ENCODE data around the gene OR13C4. TPM values are rescaled to one million over a fixed set of nuclear protein-coding genes. Genes with fewer than 3 reads are reported as not detected.

Gene OR13C4
- polyA plus RNA-seq, 4 donors, result not detected

Other genes starting within 250 kb of the OR13C4 start
- gene OR13F1, start 22.9 kb downstream of the OR13C4 start, polyA plus RNA-seq (ENCODE audit: insufficient read length in 4 of 4), result not detected
- gene OR13C3, start 9.6 kb upstream of the OR13C4 start, polyA plus RNA-seq (ENCODE audit: insufficient read length in 4 of 4), result not detected
- gene OR13C8, start 42.0 kb upstream of the OR13C4 start, polyA plus RNA-seq (ENCODE audit: insufficient read length in 4 of 4), result not detected
- under 1 TPM in 1 of 4 donors, not detected in 3; 0.21 TPM for gene OR13C5, start 72.2 kb upstream of the OR13C4 start, polyA plus RNA-seq (ENCODE audit: insufficient read length in 4 of 4)
- gene OR13C2, start 78.4 kb upstream of the OR13C4 start, polyA plus RNA-seq (ENCODE audit: insufficient read length in 4 of 4), result under 1 TPM in 3 of 4 donors, not detected in 1; 0.18 to 0.35 (median 0.32) TPM
- gene OR13C9, start 91.0 kb upstream of the OR13C4 start, polyA plus RNA-seq (ENCODE audit: insufficient read length in 4 of 4), result not detected
- gene OR13D1, start 167.3 kb upstream of the OR13C4 start, polyA plus RNA-seq (ENCODE audit: insufficient read length in 4 of 4), result under 1 TPM in 1 of 4 donors, not detected in 3; 0.11 TPM
- gene NIPSNAP3A, start 220.5 kb upstream of the OR13C4 start, polyA plus RNA-seq (ENCODE audit: insufficient read length in 4 of 4), result 10 to 100 TPM; 42.5 to 60.2 (median 55.1) TPM
- gene NIPSNAP3B, start 236.9 kb upstream of the OR13C4 start, polyA plus RNA-seq (ENCODE audit: insufficient read length in 4 of 4), result 10 to 100 TPM in 3 of 4 donors, 1 to 10 TPM in 1; 9.4 to 16.3 (median 12.1) TPM

Measured in left renal cortex interstitium (tissue), 4 donors.